H1 (cell line): ENCODE measurements around the gene RIPOR3. TPM values are rescaled to one million over a fixed set of nuclear protein-coding genes. Genes with fewer than 3 reads are reported as not detected.

Experiments used
- CTCF ChIA-PET: fragments of 300-600 bp; sonication (Branson Sonifier 250); formaldehyde crosslinking; loops from one replicate; lab custom pipeline; 2021; ENCODE audit not compliant: partially characterized antibody; lab: Charles Lee
- POLR2A ChIA-PET: fragments of 300-600 bp; sonication (Branson Sonifier 250); formaldehyde crosslinking; loops from one replicate; lab custom pipeline; 2021; ENCODE audit warnings: inconsistent platforms; ENCODE audit not compliant: partially characterized antibody; lab: Charles Lee
- DNase-seq, 2 experiments: peaks; one replicate each; pipeline versions ENCODE4 v3.0.0 to v3.0.0-alpha.2; 2010 to 2022; ENCODE audit warnings: low spot score in 2 of 2, low read depth in 1 of 2, mixed read lengths in 1 of 2
- FAIRE-seq: peaks from 2 replicates; lab custom pipeline; 2011; peaks lifted over from hg19 to GRCh38; lab: Jason Lieb, UNC
- H2AFZ ChIP-seq: 2 replicates; pipeline ENCODE4 v1.8.1; 2012; ENCODE audit warnings: low read length, inconsistent platforms
- H2AK5ac ChIP-seq: 2 replicates; pipeline ENCODE4 v1.6.1; 2013; ENCODE audit warnings: low read depth, low read length
- H2BK120ac ChIP-seq: replicated peaks from 2 replicates; pipeline ENCODE3; 2013; ENCODE audit warnings: low read depth, low read length, inconsistent platforms
- H2BK12ac ChIP-seq: 2 replicates; pipeline ENCODE4 v1.6.1; 2013; ENCODE audit warnings: low read depth, low read length
- H2BK15ac ChIP-seq: 2 replicates; pipeline ENCODE4 v1.6.1; 2013; ENCODE audit warnings: low read length
- H2BK20ac ChIP-seq: 2 replicates; pipeline ENCODE4 v1.6.1; 2013; ENCODE audit warnings: low read length
- H2BK5ac ChIP-seq: 2 replicates; pipeline ENCODE4 v1.6.1; 2013; ENCODE audit warnings: low read depth, low read length
- H3K14ac ChIP-seq: 2 replicates; pipeline ENCODE4 v1.6.1; 2013; ENCODE audit warnings: inconsistent platforms; ENCODE audit not compliant: insufficient read length
- H3K18ac ChIP-seq: 2 replicates; pipeline ENCODE4 v1.6.1; 2013; ENCODE audit warnings: low read length; ENCODE audit errors: extremely low read depth
- H3K23ac ChIP-seq: 2 replicates; pipeline ENCODE4 v1.6.1; 2013; ENCODE audit warnings: inconsistent platforms; ENCODE audit not compliant: insufficient read length
- H3K23me2 ChIP-seq: 2 replicates; pipeline ENCODE4 v1.6.1; 2013; ENCODE audit warnings: low read depth, low read length
- H3K27ac ChIP-seq: 2 replicates; pipeline ENCODE4 v1.6.1; 2011; ENCODE audit warnings: low read depth, low read length, inconsistent platforms
- H3K27me3 ChIP-seq, 4 experiments: replicated peaks in 1 of 4; 1 replicate in 1 of 4; 2 replicates in 3 of 4; pipeline versions ENCODE4 v1.6.1 to v1.8.1; 2011 to 2013; ENCODE audit warnings: low read length in 3 of 4, mild to moderate bottlenecking in 3 of 4, inconsistent platforms in 2 of 4, mixed read lengths in 2 of 4, moderate library complexity in 1 of 4; ENCODE audit not compliant: control insufficient read depth in 3 of 4, insufficient read depth in 3 of 4; ENCODE audit errors: extremely low read depth in 1 of 4
- H3K36me3 ChIP-seq, 4 experiments: 2 replicates each; pipeline versions ENCODE4 v1.6.1 to v1.8.1; 2011 to 2013; ENCODE audit warnings: mild to moderate bottlenecking in 4 of 4, low read length in 3 of 4, moderate library complexity in 2 of 4, control low read depth in 1 of 4, inconsistent platforms in 1 of 4; ENCODE audit not compliant: insufficient read depth in 4 of 4, control insufficient read depth in 2 of 4
- H3K4ac ChIP-seq: replicated peaks from 2 replicates; pipeline ENCODE3; 2013; ENCODE audit warnings: low read length, low read depth, mixed read lengths, inconsistent platforms; ENCODE audit not compliant: insufficient read length
- H3K4me1 ChIP-seq, 4 experiments: replicated peaks in 1 of 4; 1 replicate in 1 of 4; 2 replicates in 3 of 4; pipeline versions ENCODE4 v1.6.1 to v1.8.1; 2011 to 2013; ENCODE audit warnings: low read length in 3 of 4, inconsistent platforms in 2 of 4, mixed read lengths in 1 of 4; ENCODE audit not compliant: insufficient read depth in 4 of 4, control insufficient read depth in 3 of 4
- H3K4me2 ChIP-seq, 2 experiments: 2 replicates each; pipeline versions ENCODE4 v1.6.1 to v1.8.1; 2011 to 2013; ENCODE audit warnings: low read depth in 2 of 2, low read length in 2 of 2, control low read depth in 1 of 2, inconsistent platforms in 1 of 2, mild to moderate bottlenecking in 1 of 2; ENCODE audit not compliant: insufficient read depth in 1 of 2
- H3K4me3 ChIP-seq, 4 experiments: fragments of 200-600, 300-600 bp in 1 of 4; sonication (generic), shearing (Covaris generic), sonication (Bioruptor Twin) in 1 of 4; 2 replicates each; pipeline versions ENCODE4 v1.5.1 to v1.8.1; 2011 to 2016; ENCODE audit warnings: low read length in 4 of 4, low read depth in 3 of 4, control low read depth in 2 of 4, inconsistent platforms in 2 of 4, mild to moderate bottlenecking in 2 of 4, mixed read lengths in 1 of 4, moderate library complexity in 1 of 4; ENCODE audit not compliant: insufficient read depth in 2 of 4; ENCODE audit errors: extremely low read depth in 1 of 4
- H3K56ac ChIP-seq: replicated peaks from 2 replicates; pipeline ENCODE3; 2013; ENCODE audit warnings: low read depth, mild to moderate bottlenecking, mixed read lengths, low read length, inconsistent platforms; ENCODE audit not compliant: insufficient read length
- H3K79me1 ChIP-seq: 2 replicates; pipeline ENCODE4 v1.6.1; 2013; ENCODE audit warnings: low read depth, low read length, control low read depth
- H3K79me2 ChIP-seq, 2 experiments: 2 replicates each; pipeline versions ENCODE4 v1.6.1 to v1.8.1; 2012 to 2013; ENCODE audit warnings: low read length in 2 of 2, mild to moderate bottlenecking in 2 of 2, inconsistent platforms in 1 of 2; ENCODE audit not compliant: insufficient read depth in 2 of 2, control insufficient read depth in 1 of 2
- H3K9ac ChIP-seq, 4 experiments: replicated peaks in 1 of 4; 1 replicate in 1 of 4; 2 replicates in 3 of 4; pipeline versions ENCODE4 v1.6.1 to v1.8.1; 2011 to 2013; ENCODE audit warnings: low read depth in 3 of 4, low read length in 3 of 4, control low read depth in 2 of 4, mild to moderate bottlenecking in 2 of 4, moderate library complexity in 2 of 4, inconsistent platforms in 1 of 4; ENCODE audit errors: extremely low read depth in 1 of 4
- H3K9me3 ChIP-seq, 2 experiments: 2 replicates each; pipeline versions ENCODE4 v1.6.1 to v1.8.1; 2012 to 2013; ENCODE audit warnings: mild to moderate bottlenecking in 2 of 2, moderate library complexity in 2 of 2, control low read depth in 1 of 2, inconsistent platforms in 1 of 2, low read depth in 1 of 2, low read length in 1 of 2, mixed read lengths in 1 of 2; ENCODE audit not compliant: insufficient read depth in 2 of 2
- H4K20me1 ChIP-seq, 2 experiments: replicated peaks in 1 of 2; 2 replicates each; pipeline versions ENCODE3 to v1.8.1; 2011 to 2013; ENCODE audit warnings: inconsistent platforms in 2 of 2, low read length in 2 of 2, mild to moderate bottlenecking in 1 of 2; ENCODE audit not compliant: insufficient read depth in 2 of 2, control insufficient read depth in 1 of 2
- H4K5ac ChIP-seq: 2 replicates; pipeline ENCODE4 v1.6.1; 2013; ENCODE audit warnings: low read length, low read depth, mixed read lengths, inconsistent platforms; ENCODE audit not compliant: insufficient read length
- H4K8ac ChIP-seq: 2 replicates; pipeline ENCODE4 v1.8.0; 2013; ENCODE audit warnings: mild to moderate bottlenecking, moderate library complexity, low read length, inconsistent platforms; ENCODE audit not compliant: insufficient read depth; ENCODE audit errors: extremely low read depth
- H4K91ac ChIP-seq: replicated peaks from 2 replicates; pipeline ENCODE3; 2013; ENCODE audit warnings: low read length, mixed read lengths, inconsistent platforms; ENCODE audit not compliant: insufficient read length
- BRCA1 ChIP-seq: IDR thresholded peaks from 2 replicates; pipeline ENCODE4 v1.6.1; 2012; ENCODE audit warnings: low read depth, low read length, improper control_type of control experiment
- CBX5 ChIP-seq: fragments of 300-800, 300-1000 bp; sonication (generic); IDR thresholded peaks from 2 replicates; pipeline ENCODE4 v1.7.1; 2016; ENCODE audit warnings: antibody characterized with exemption, low read length, low read depth
- KDM5A ChIP-seq: fragments of 200-600 bp; IDR thresholded peaks from 2 replicates; pipeline ENCODE4 v1.7.1; 2012; ENCODE audit warnings: mild to moderate bottlenecking, low read length, inconsistent platforms, mixed read lengths
- MAFK ChIP-seq: IDR thresholded peaks from 2 replicates; pipeline ENCODE4 v1.6.1; 2012; ENCODE audit warnings: low read depth, mild to moderate bottlenecking, improper control_type of control experiment, low read length
- PHF8 ChIP-seq: fragments of 200-600 bp; sonication (generic); conservative IDR thresholded peaks from 2 replicates; pipeline ENCODE4 v1.7.1; 2012; ENCODE audit warnings: low read depth, mild to moderate bottlenecking, inconsistent platforms, low read length, moderate library complexity
- POLR2A ChIP-seq, 2 experiments: IDR thresholded peaks; 1 replicate in 1 of 2; 2 replicates in 1 of 2; pipeline ENCODE4 v1.6.1; 2011; ENCODE audit warnings: low read depth in 2 of 2, low read length in 2 of 2, mild to moderate bottlenecking in 2 of 2; ENCODE audit errors: control extremely low read depth in 1 of 2
- RXRA ChIP-seq: IDR thresholded peaks from 2 replicates; pipeline ENCODE4 v1.6.1; 2011; ENCODE audit warnings: low read depth, mild to moderate bottlenecking, low read length, moderate library complexity; ENCODE audit not compliant: insufficient read depth
- SAP30 ChIP-seq: fragments of 300-600 bp; sonication (generic); IDR thresholded peaks from 2 replicates; pipeline ENCODE4 v1.7.1; 2012; ENCODE audit warnings: low read length, moderate library complexity, mild to moderate bottlenecking, inconsistent platforms; ENCODE audit not compliant: insufficient read depth, insufficient replicate concordance
- TAF7 ChIP-seq: optimal IDR thresholded peaks from 2 replicates; pipeline ENCODE3; 2011; ENCODE audit warnings: low read depth, mild to moderate bottlenecking, inconsistent platforms, low read length, moderate library complexity, borderline replicate concordance
- TBP ChIP-seq: IDR thresholded peaks from 2 replicates; pipeline ENCODE4 v1.6.1; 2011; ENCODE audit warnings: low read depth, low read length, improper control_type of control experiment
- WGBS, 2 experiments: shearing (Covaris generic) in 1 of 2; methylation state at CpG; one replicate each; pipeline versions ENCODE4 v1.1.6 to v1.1.7; 2013 to 2015; ENCODE audit warnings: low lambda C conversion rate in 2 of 2, mixed read lengths in 2 of 2, inconsistent platforms in 1 of 2, low coverage in 1 of 2, missing lambda C conversion rate in 1 of 2; ENCODE audit not compliant: insufficient replicate concordance in 2 of 2, insufficient coverage in 1 of 2, insufficient read length in 1 of 2; ENCODE audit errors: extremely low coverage in 1 of 2, missing lambda C conversion rate in 1 of 2; 5-methylcytosine and 5-hydroxymethylcytosine counted together
- polyA plus RNA-seq, 7 experiments: library from polyadenylated mRNA; depleted of rRNA in 3 of 7; stranded (reverse) in 5 of 7; unstranded in 2 of 7; fragments of >200 nt in 5 of 7; fragments of 200-250 nt in 2 of 7; gene quantifications; 1 replicate in 5 of 7; 2 replicates in 1 of 7; 4 replicates in 1 of 7; pipeline versions ENCODE4 v1.2.1 to v1.2.3, GENCODE V29; 2011 to 2013; ENCODE audit warnings: missing spikeins in 2 of 7, mixed read lengths in 2 of 7
- total RNA-seq: library from RNA; stranded (reverse); fragmentation: NEBNext Ultra II Directional; extraction: Animal tissue kit (Norgen Biotek cat#: 25700); gene quantifications from 2 replicates; pipeline ENCODE4 v1.2.1, GENCODE V29; 2021
- TF ChIP-seq, protein P1 (sequence below): IDR thresholded peaks from 2 replicates; pipeline ENCODE4 v1.6.1; 2012; ENCODE audit warnings: low read length, inconsistent platforms

RIPOR3 gene
- total and polyA plus RNA-seq, 2 of the 8 experiments (the other 6 are each of a cell fraction or from before 2014, with no cell fraction given) = 3.6 to 4.5 TPM

DNA sequence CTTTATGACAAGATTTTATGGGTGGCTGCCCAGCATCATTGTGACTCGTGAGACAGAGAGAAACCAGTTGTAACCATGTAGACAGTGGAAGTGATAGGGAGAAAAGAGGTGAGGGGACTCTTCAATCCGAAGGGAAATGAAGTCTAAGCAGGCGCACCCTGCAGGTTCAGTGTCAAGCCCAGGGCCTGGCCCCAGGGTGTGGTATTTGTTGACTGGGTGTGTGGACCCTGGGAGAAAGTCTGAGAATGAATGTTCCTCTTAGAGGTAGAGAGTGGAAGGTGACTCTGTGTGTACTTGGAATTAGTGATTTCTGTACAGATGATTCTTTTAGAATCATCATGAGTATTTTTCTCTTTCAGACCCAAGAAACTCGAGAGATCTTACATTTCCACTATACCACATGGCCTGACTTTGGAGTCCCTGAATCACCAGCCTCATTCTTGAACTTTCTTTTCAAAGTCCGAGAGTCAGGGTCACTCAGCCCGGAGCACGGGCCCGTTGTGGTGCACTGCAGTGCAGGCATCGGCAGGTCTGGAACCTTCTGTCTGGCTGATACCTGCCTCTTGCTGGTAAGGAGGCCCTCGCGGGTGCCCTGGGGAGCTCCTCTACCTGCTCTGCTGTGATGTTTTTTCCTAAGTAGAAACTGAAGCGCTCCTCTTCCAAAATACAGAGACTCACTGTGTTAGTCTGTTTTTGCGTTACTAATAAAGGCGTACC, 113.1 kb downstream of the RIPOR3 start:
- H3K36me3 ChIP-seq = peaks cover 11 to 26% (median 22%) of the 10 kb centered on the region in 4 experiments; a peak in 7 of 8 replicates
- no peak for DNase-seq
- TF ChIP-seq MAFK (no peak), PHF8 (no peak), BRCA1 (no peak), POLR2A (IDR thresholded peaks at IDR 0.05; ENCODE audit: control extremely low read depth in 1 of 2, low read depth in 2 of 2, low read length in 2 of 2) (no peak), KDM5A (no peak), TBP (no peak), CBX5 (no peak), RXRA (no peak), TAF7 (no peak), SAP30 (no peak)
- TF ChIP-seq, protein P1, sequence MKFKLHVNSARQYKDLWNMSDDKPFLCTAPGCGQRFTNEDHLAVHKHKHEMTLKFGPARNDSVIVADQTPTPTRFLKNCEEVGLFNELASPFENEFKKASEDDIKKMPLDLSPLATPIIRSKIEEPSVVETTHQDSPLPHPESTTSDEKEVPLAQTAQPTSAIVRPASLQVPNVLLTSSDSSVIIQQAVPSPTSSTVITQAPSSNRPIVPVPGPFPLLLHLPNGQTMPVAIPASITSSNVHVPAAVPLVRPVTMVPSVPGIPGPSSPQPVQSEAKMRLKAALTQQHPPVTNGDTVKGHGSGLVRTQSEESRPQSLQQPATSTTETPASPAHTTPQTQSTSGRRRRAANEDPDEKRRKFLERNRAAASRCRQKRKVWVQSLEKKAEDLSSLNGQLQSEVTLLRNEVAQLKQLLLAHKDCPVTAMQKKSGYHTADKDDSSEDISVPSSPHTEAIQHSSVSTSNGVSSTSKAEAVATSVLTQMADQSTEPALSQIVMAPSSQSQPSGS = no peak

More for the DNA sequence above, 113.1 kb downstream of the RIPOR3 start:
- Histone ChIP-seq H2BK120ac (no peak overlapping the region), H4K91ac (no peak overlapping the region), H3K79me2 (no peaks in the 10 kb centered on the region), H3K9me3 (no peaks in the 10 kb centered on the region), H2BK15ac (no peak overlapping the region), H3K9ac (no peak overlapping the region), H3K14ac (no peak overlapping the region), H3K27ac (no peak overlapping the region), H2AFZ (no peak overlapping the region), H3K23ac (no peak overlapping the region), H4K20me1 (peaks cover 4 to 5% of the 10 kb centered on the region in 2 experiments), H2BK12ac (no peak overlapping the region), H2BK20ac (no peak overlapping the region), H2AK5ac (no peak overlapping the region), H3K4me1 (no peaks in the 10 kb centered on the region), H3K56ac (no peak overlapping the region), H4K5ac (no peak overlapping the region), H3K4ac (no peak overlapping the region), H3K4me2 (no peak overlapping the region), H3K18ac (no peak overlapping the region), H4K8ac (no peak overlapping the region), H3K23me2 (no peaks in the 10 kb centered on the region), H3K27me3 (no peaks in the 10 kb centered on the region), H2BK5ac (no peak overlapping the region; the same call in 1 of the 2 replicates), H3K4me3 (no peak overlapping the region), H3K79me1 (no peaks in the 10 kb centered on the region; the same call in 1 of the 2 replicates)
- ChIA-PET POLR2A (no interaction called here), CTCF (interaction anchor here (0.8 to 5.9 kb wide), 13 partner anchors 11 to 297 kb away, joined by 3 to 60 read pairs (median 5); no protein-coding TSS in a partner anchor)
- no peak for FAIRE-seq
- 94% methylated on average over 14 of the region's 14 CpGs; no CpG with 5 or more reads in 1 of the 2 experiments for WGBS, 2 experiments
